HG03103 (cell line): ENCODE measurements around the gene FAT1.
"Not testable (repeated sequence)": the region's sequence is repeated elsewhere in the genome, so short reads cannot be mapped to it uniquely, and the experiment has no call there.

Experiments
- ATAC-seq: cut with Tn5 transposase; IDR thresholded peaks from one replicate; pipeline ENCODE4 v1.9.1; 2021; ENCODE audit warnings: low read depth; ENCODE audit not compliant: unreplicated experiment

Gene FAT1, protein sequence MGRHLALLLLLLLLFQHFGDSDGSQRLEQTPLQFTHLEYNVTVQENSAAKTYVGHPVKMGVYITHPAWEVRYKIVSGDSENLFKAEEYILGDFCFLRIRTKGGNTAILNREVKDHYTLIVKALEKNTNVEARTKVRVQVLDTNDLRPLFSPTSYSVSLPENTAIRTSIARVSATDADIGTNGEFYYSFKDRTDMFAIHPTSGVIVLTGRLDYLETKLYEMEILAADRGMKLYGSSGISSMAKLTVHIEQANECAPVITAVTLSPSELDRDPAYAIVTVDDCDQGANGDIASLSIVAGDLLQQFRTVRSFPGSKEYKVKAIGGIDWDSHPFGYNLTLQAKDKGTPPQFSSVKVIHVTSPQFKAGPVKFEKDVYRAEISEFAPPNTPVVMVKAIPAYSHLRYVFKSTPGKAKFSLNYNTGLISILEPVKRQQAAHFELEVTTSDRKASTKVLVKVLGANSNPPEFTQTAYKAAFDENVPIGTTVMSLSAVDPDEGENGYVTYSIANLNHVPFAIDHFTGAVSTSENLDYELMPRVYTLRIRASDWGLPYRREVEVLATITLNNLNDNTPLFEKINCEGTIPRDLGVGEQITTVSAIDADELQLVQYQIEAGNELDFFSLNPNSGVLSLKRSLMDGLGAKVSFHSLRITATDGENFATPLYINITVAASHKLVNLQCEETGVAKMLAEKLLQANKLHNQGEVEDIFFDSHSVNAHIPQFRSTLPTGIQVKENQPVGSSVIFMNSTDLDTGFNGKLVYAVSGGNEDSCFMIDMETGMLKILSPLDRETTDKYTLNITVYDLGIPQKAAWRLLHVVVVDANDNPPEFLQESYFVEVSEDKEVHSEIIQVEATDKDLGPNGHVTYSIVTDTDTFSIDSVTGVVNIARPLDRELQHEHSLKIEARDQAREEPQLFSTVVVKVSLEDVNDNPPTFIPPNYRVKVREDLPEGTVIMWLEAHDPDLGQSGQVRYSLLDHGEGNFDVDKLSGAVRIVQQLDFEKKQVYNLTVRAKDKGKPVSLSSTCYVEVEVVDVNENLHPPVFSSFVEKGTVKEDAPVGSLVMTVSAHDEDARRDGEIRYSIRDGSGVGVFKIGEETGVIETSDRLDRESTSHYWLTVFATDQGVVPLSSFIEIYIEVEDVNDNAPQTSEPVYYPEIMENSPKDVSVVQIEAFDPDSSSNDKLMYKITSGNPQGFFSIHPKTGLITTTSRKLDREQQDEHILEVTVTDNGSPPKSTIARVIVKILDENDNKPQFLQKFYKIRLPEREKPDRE (N-terminal part only)

DNA sequence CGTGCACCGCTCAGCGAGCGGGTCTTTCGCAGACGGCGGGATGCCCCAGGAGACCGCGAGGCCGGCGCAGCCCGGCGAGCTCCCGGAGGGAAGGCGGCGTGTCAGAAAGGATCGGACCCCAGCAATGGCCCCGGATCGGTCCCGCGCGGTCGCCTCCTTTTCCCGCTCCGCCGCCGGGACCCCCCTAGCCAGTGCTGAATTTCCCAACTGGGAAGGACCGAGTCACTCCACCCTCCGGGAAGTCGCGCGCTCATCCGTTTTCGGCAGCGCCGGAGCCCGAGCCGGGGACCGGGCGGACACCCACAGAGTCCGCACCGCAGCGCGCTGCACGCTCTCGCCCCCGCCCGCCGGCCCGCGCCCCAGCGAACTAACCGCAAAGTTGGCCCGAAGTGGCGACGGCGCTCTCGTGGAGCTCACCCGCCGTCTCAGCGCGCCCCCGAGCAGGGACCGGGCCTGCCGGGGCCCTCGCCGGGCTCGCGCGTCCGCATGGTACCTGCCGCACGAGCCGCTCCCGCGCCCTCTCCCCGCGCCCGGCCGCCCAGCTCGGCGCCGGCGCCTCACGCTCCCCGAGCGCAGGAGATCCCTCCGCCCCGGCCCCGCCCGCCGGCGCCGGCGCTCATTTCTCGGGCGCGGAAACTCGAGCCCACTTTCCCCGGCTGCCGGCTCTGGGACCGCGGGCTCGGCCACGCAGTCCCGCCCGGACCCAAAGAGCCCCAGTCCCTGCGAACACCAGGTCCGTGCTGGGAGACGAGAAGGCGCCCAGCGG, at the start of gene FAT1:
TSS of gene FAT1 (minus strand) at position 565 of the 766 bp plus-strand sequence. CDS start 14,029 bp downstream, outside the sequence.
- no peak for ATAC-seq

DNA sequence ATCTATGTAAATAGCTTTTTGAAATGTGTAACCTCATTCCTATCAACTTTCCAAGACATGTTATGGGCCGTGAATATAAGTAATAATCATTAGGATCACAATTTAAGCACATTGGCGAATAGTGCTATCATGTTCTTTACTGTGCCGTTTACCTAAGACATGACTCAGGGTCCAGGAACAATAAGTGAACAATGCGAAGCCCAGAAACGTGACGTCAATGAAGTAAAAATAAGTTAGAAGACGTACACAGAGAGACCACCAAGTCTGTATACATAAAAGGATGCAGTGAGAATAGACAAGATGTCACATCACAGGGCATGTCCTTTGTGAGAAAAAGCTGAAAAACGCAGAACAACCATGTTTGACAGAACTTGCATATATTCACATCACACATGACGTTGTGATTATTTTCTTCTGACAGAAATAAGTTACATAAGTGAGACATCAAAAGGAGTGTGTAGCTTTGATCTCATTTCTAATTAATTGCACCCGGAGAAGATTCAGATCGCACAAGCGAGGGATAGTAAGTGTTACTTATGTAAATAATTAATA, 49.4 kb upstream of the FAT1 start:
- ATAC-seq: no peak

DNA sequence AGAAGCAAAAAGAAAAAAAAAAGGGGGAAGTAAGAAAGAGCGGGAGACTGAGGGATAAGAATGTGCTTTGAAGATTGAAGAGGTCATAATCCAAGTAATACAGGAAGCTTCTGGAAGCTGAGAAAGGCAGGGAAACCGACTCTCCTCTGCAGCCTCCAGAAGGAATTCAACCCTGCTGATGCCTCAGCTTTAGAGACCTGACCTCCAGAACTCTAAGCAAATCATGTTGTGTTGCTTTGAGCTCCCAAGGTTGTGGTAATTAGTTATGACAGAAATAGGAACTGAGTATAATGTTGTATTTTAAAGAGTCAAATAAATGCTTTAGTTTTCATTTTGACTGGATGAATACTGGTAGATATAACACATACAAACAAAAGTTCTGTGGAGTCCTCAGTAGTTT, 48.0 kb upstream of the FAT1 start:
- ATAC-seq: no peak

DNA sequence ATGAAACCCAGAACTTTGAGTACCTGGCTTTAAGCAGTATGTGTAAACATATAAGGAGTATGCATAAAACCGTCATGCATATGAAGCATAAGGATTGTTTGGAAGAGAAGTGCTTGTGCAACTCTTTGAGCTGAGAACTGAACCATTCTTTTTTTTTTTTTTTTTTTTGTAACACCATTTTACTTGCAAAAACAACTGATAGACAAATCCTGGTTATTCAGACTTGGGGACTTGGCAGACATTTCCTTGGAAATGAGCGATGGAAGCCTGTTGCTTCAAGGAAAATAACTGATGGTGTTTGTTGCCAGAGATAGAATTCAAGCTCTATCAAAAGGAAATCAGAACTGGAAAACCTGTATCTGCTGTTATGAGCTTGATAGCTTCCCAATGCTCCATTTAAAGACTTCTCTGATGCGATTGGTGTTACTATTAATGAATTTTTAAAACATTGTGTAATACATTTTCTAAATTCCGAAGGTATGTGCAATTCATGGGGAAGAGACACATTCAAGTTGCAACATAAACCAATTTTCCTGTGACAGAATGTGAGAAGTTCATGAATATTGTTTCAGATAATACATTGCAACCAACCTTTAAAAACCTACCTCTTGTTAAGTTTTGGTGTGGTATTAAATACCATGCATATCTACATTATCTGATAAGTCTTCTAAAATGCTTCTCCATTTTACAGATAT, 47.0 kb upstream of the FAT1 start:
- ATAC-seq: no peak

DNA sequence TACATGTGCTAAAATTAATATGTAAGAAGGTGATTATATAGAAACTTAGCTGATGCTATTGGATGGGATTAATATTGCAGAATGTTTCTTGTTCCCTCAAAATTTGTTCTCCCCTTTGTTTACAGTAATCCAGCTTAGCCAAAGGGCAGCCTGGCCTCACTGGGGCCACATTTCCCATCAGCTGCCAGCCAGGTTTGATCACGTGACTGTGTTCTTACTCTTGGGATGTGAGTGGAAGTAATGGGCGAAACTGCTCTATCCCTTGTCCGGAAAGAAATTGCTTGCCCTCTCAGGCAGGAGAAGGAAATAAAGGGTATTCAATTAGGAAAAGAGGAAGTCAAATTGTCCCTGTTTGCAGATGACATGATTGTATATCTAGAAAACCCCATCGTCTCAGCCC, 44.1 kb upstream of the FAT1 start:
- no peak for ATAC-seq

DNA sequence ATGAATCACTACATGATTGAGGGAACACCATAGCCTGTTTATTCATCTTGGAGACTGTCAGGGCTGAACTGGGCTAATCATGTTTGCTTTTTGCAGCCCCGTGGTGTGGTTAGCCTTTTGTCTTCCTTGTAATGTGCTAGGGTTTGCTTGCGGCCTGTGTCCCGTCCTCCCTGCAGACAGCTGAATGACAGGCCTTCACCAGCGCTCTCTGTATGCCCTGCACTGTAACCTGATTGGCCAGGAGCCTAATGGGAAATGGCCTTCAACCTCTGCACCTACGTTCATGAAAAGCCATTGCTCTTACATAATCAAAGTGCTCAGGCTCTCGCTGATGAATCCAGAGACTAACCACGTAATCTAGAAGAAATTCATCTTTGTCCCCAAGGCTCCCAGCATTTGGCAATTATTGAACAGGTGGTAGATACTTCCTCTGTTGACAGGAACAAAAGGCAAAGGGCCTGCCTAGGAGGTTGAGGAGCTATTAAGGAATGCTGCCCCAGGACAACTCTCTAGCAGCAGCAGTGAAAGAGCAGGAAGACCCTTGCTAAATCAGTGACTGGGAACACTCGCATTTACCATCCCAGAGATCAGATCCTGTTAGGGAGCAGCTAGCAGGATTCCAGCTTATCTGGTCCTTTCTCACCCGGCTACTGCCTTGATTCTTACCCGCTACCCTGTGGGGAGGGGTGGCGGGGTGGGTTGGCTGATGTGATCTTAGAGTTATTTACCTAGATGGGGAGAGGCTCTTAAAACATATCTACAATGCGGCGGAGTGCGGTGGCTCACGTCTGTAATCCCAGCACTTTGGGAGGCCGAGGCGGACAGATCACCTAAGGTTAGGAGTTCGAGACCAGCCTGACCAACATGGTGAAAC, 42.3 kb upstream of the FAT1 start:
- no peak for ATAC-seq

DNA sequence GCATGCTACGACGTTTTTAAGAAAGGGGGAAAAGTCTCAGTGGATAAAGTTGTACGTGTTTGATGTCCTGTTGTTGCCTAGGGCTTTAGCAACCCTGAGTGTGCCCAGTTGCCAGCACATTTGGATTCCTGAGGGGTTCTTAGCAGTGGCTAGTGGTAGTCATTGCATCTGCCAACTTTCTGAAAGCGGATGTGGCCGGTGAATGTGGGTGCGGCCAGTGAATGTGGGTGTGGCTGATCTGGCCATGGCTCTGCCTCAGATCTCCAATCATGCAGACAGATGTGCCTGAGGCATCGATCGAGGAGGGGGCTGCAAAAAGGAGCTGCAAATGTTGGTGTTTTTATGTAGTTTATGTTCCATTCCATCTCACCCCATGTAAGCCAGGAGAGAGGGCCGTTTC, 41.5 kb upstream of the FAT1 start:
- no peak for ATAC-seq

DNA sequence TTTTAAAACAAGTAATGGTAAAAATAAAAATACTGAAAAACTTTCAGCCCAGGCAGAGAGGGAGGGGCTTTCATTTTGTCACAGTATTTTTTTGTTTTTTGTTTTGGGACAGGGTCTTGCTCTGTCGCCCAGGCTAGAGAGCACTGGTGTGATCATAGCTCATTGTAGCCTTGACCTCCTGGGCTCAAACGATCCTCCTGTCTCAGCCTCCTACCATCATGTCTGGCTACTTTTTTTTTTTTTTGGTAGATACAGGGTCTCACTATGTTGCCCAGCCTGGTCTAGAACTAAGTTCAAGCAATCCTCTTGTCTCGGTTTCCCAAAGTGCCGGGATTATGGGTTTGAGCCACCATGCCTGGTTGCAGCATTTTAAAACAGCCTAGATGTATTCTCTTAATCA, 40.8 kb upstream of the FAT1 start:
- no peak for ATAC-seq

DNA sequence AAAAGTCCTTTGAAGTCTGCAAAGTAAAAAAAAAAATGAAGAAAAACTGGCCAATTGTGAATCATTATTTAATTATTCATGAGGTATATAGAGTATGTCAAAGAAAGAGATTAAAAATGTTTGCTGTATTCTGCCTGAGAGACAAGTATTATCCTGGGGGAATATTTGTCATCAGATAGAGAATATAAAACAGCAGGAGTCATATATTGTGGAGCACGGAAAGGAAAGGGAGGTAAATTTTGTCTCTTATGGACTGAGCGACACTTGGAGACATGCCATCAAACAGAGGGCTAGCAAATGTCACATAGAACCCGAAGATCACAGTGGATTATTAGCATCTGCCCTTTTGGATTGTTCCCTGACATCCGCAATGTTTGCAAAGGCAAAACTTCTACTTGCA, 39.2 kb upstream of the FAT1 start:
- ATAC-seq: no peak

DNA sequence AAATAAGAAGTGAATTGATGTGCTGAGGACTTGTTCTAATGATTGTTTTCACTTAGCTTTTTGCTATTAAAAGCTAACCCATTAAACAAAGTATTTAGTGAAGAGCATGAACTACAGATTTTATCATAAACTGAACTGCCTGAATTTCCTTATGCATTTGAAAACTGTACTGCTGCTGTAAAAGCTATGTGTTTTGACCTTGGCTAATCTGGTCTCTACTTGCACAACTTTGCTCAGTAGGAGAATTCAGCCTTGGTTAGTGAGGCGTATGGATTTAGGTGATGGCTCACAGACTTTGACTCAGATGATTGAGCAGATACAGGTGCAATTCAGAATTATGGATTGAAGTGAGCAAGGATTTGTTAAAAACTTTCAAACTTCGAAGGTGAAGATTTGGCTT, 38.7 kb upstream of the FAT1 start:
- ATAC-seq: no peak

DNA sequence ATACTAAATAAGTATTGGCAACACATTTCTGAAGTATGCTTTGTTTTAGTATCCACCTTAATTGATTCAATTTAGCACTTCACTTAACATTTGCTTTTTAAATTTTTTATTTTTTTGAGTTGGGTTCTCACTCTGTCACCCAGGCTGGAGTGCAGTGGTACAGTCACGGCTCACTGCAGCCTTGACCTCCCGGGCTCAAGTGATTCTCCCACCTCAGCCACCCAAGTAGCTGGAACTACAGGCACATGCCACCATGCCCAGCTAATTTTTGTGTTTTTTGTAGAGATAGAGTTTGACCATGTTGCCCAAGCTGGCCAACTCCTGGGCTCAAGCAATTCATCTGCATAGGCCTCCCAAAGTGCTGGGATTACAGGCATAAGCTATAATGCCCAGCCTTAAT, 38.3 kb upstream of the FAT1 start:
- not testable (repeated sequence) for ATAC-seq

DNA sequence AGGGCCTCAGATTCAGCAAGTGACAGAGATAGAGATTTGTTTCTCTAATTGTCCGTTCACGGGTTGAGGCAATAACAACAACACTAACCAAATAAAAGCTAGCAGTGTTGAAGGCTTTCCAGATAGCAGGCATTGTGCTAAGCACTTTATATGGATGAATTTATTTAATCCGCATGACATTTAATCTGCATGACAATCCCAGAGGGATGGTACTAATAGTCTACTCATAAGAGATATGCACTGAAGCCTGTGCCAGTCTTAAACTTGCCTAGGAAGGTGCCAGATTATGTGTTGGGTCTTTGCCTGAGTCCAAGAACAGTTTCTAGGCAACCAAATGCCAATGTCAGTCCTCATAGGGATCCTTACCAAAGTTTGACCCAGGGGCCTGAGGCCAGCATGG, 37.7 kb upstream of the FAT1 start:
- no peak for ATAC-seq

DNA sequence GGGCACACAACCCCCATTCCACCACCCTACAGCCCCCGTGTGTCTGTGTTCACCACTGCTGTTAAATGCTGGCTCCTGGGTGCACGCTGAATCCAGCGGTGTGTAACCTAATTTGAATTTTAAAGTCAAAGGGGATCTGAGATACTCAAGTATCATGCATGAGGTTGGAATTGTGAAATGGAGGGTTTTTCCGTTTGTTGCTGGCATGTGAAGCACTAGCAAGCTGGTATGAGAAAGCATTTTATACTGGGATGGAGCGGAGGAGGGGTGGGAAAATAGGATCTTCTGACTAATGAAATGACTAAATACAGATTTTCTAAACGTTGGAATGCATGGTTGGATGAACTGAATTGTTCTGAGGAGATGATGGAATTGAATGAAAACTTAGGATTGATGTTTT, 36.9 kb upstream of the FAT1 start:
- ATAC-seq: no peak

DNA sequence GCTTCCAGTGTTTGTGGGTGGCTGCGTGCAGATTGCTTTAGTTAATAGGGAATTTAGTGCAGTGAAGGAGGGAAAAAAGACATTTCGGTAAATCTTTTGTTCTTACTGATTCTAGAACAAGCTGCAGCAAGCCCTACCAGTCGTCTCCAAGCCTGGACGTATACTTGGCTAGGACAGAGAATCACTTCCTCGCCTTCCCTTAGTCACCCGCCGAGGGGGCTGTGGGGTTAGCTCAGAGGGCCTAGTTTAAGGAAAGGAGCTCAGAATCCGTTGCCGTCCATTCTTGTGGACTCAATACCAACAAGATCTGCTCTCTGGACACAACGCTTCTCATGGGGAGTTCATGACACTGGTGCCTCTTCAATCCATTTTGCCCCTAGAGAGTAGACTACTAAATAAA, 36.3 kb upstream of the FAT1 start:
- no peak for ATAC-seq

DNA sequence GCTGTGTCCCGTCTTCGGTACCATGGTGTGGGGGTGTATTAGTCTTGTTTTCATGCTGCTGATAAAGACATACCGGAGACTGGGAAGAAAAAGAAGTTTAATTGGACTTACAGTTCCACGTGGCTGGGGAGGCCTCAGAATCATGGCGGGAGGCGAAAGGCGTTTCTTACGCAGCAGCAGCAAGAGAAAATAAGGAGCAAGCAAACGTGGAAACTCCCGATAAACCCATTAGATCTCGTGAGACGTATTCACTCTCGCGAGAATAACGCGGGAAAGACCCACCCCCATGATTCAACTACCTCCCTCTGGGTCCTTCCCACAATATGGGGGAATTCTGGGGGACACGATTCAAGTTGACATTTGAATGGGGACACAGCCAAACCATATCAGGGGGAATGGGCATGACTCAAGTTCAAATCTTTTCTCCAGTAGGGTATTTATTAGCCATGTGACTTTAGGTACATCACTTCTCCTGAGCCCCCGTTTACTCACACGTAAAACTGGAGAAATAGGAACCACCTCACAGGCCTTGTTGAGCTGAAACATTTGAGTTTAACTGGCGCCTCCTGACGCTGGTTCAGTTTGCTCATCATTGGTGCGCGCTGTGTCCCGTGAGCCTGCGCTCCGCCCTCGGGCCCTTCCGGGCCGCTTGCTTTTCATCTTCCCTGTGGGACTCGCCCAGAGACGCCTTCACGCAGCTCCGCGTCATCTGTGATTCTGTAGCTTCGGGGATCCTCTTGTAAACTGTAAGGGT, 35.5 kb upstream of the FAT1 start:
- ATAC-seq: no peak

DNA sequence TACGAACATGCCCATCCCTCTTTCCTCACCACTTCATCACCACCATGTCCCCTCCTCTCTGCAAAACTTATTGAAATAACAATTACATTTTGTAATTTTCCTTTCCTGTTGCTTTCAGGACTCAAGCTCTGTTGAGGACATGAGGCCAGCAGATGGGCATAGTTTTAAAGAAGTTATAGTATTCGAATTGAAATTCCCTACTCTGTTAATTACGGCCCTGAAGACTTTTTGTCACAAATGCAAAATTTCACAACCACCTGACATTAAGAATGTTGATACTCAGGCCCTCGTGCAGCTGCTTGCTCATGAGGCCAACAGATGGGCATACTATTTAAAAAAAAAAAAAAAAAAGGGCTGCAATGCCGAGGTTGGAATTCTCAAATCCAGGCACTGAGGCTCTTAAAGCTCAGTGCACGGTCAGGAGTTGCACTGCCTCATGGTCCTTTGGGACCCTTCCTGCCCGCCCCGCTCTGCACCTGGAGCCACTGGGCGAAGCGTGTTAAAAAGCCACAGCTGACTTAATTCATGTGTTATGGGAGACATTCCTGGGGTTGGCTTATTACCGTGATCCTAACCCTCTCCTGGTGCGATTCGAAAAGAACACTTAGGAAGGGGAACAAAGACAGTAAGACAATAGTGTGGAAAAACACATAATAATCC, 34.2 kb upstream of the FAT1 start:
- no peak for ATAC-seq

DNA sequence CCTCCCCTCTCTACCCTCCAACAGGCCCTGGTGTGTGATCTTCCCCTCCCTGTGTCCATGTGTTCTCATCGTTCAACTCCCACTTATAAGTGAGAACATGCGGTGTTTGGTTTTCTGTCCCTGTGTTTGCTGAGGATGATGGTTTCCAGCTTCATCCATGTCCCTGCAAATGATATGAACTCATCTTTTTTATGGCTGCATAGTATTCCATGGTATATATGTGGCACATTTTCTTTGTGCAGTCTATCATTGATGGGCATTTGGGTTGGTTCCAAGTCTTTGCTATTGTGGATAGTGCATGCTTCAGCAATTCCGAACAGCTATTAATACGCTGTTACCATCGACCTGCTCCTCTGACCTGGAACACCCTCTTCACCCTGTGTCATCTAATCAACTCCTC, 32.9 kb upstream of the FAT1 start:
- not testable (repeated sequence) for ATAC-seq
